Amniotic epithelial cell (primary cell): ENCODE results near the gene TAAR8.
"Not testable (repeated sequence)": the region's sequence is repeated elsewhere in the genome, so short reads cannot be mapped to it uniquely, and the experiment has no call there.

Source experiments
- DNase-seq: peaks from one replicate; pipeline ENCODE4 v3.0.0-alpha.2; 2010; ENCODE audit warnings: low read depth

The TAAR8 gene

GRCh38 chr6:132548746-132549463 is 3.6 kb upstream of the TAAR8 start:
- DNase-seq = no peak

- DNase-seq = no peak
Measured at GRCh38 chr6:132551214-132551613, 1.3 kb upstream of the TAAR8 start.

GRCh38 chr6:132560087-132560486 is 7.6 kb downstream of the TAAR8 start:
- DNase-seq = not testable (repeated sequence)

GRCh38 chr6:132566404-132566803 is 13.9 kb downstream of the TAAR8 start:
- DNase-seq = no peak

- DNase-seq = no peak
Measured at GRCh38 chr6:132567566-132567965, 15.1 kb downstream of the TAAR8 start.

GRCh38 chr6:132568611-132569010 is 16.1 kb downstream of the TAAR8 start:
- DNase-seq = no peak

- DNase-seq = no peak
Measured at GRCh38 chr6:132569170-132569569, 16.7 kb downstream of the TAAR8 start.

- DNase-seq = no peak
Measured at GRCh38 chr6:132570221-132570777, 17.8 kb downstream of the TAAR8 start, which contains the start of gene TAAR6. TAAR6 (plus strand) TSS chr6:132570322; CDS start chr6:132570322, 0 bp downstream.

GRCh38 chr6:132571774-132572173 is 19.3 kb downstream of the TAAR8 start:
- no peak for DNase-seq

- DNase-seq = no peak
Measured at GRCh38 chr6:132584698-132585097, 32.2 kb downstream of the TAAR8 start.

- DNase-seq = no peak
Measured at GRCh38 chr6:132587424-132587823, 35.0 kb downstream of the TAAR8 start.

GRCh38 chr6:132589454-132589853 is 37.0 kb downstream of the TAAR8 start, which contains the start of gene TAAR5:
TAAR5 (minus strand) TSS chr6:132589741; CDS start chr6:132589686, 55 bp downstream.
- no peak for DNase-seq

GRCh38 chr6:132590362-132590761 is 37.9 kb downstream of the TAAR8 start:
- DNase-seq = no peak

GRCh38 chr6:132592855-132593254 is 40.4 kb downstream of the TAAR8 start:
- no peak for DNase-seq

GRCh38 chr6:132596201-132596600 is 43.7 kb downstream of the TAAR8 start:
- DNase-seq = no peak

- DNase-seq = peak; percentile 2
Measured at GRCh38 chr6:132598473-132598872, 46.0 kb downstream of the TAAR8 start.

- not testable (repeated sequence) for DNase-seq
Measured at GRCh38 chr6:132600900-132601299, 48.4 kb downstream of the TAAR8 start.
